Spleen (tissue), 11 donors: ENCODE data around the gene NELFE. TPM values are rescaled to one million over a fixed set of nuclear protein-coding genes. Genes with fewer than 3 reads are reported as not detected.

Experiments
- DNase-seq: peaks from one replicate; pipeline ENCODE4 v3.0.0-alpha.2; 2020
- H3K27ac ChIP-seq, 8 donors: fragments of 200-600 bp; sonication (generic) in 7 of 8; 1 replicate in 4 of 8; 2 replicates in 4 of 8; pipeline versions ENCODE4 v1.5.0 to v1.8.0; 2016 to 2021; ENCODE audit warnings: inconsistent platforms in 4 of 8, mild to moderate bottlenecking in 4 of 8, moderate library complexity in 1 of 8
- H3K27me3 ChIP-seq, 7 donors: fragments of 200-600 bp; sonication (generic) in 6 of 7; replicated peaks in 1 of 7; 1 replicate in 4 of 7; 2 replicates in 3 of 7; pipeline versions ENCODE4 v1.5.0 to v1.8.0; 2016 to 2021; ENCODE audit warnings: inconsistent platforms in 3 of 7, mild to moderate bottlenecking in 1 of 7
- H3K36me3 ChIP-seq, 6 donors: fragments of 200-600 bp; sonication (generic) in 5 of 6; 1 replicate in 4 of 6; 2 replicates in 2 of 6; pipeline versions ENCODE4 v1.5.0 to v1.8.0; 2016 to 2021; ENCODE audit warnings: inconsistent platforms in 2 of 6
- H3K4me1 ChIP-seq, 6 donors: fragments of 200-600 bp; sonication (generic) in 5 of 6; 1 replicate in 3 of 6; 2 replicates in 3 of 6; pipeline versions ENCODE4 v1.5.0 to v1.8.0; 2016 to 2021; ENCODE audit warnings: inconsistent platforms in 3 of 6
- H3K4me3 ChIP-seq, 8 donors: fragments of 200-600 bp; sonication (generic) in 7 of 8; 1 replicate in 4 of 8; 2 replicates in 4 of 8; pipeline versions ENCODE4 v1.5.0 to v1.8.0; 2016 to 2021; ENCODE audit warnings: inconsistent platforms in 4 of 8, mild to moderate bottlenecking in 4 of 8, moderate library complexity in 2 of 8
- H3K9me3 ChIP-seq, 8 donors: fragments of 200-600 bp; sonication (generic) in 7 of 8; 1 replicate in 4 of 8; 2 replicates in 4 of 8; pipeline versions ENCODE4 v1.5.0 to v1.8.0; 2016 to 2021; ENCODE audit warnings: inconsistent platforms in 4 of 8
- CTCF ChIP-seq, 11 experiments: fragments of 200-600 bp in 7 of 11; fragments of 450-650 bp in 4 of 11; sonication (generic) in 4 of 11; IDR thresholded peaks in 8 of 11; conservative IDR thresholded peaks in 3 of 11; 1 replicate in 7 of 11; 2 replicates in 4 of 11; pipeline versions ENCODE4 v1.4.0 to v1.8.0; 2016 to 2021; ENCODE audit warnings: antibody characterized with exemption in 11 of 11, inconsistent platforms in 4 of 11, mild to moderate bottlenecking in 1 of 11
- POLR2A ChIP-seq, 3 donors: fragments of 450-650 bp; IDR thresholded peaks; one replicate each; pipeline ENCODE4 v1.5.1; 2017; ENCODE audit warnings: antibody characterized with exemption in 3 of 3, mild to moderate bottlenecking in 1 of 3
- POLR2AphosphoS5 ChIP-seq, 3 donors: sonication (generic); formaldehyde crosslinking; IDR thresholded peaks; one replicate each; pipeline ENCODE4 v1.5.1; 2017; ENCODE audit warnings: antibody characterized with exemption in 3 of 3
- WGBS, 5 donors: extraction: QIAGEN DNeasy Blood & Tissue Kit in 3 of 5; methylation state at CpG; one replicate each; pipeline versions ENCODE4 v1.1.5 to v1.1.7; 2013 to 2018; 5-methylcytosine and 5-hydroxymethylcytosine counted together
- intact Hi-C: fragments of 100-400 bp; cut with DNase I; formaldehyde crosslinking; loops from one replicate; pipeline ENCODE4 v1.15.0; 2023; ENCODE audit warnings: low total_unique reads
- polyA plus RNA-seq, 3 donors: library from polyadenylated mRNA; stranded (reverse); fragments of 200-250 nt; gene quantifications; one replicate each; pipeline ENCODE4 v1.2.1, GENCODE V29; 2013
- total RNA-seq, 7 donors: library from RNA; depleted of rRNA in 3 of 7; stranded (reverse); fragments of >200 nt in 3 of 7; fragmentation: NEBNext Ultra II Directional in 4 of 7; extraction: Animal tissue kit (Norgen Biotek cat#: 25700) in 4 of 7; gene quantifications; one replicate each; pipeline versions ENCODE4 v1.1.0 to v1.2.1, GENCODE V29; 2016 to 2021
- donor health status: healthy with polysubstance abuse.
- donor health status: DM: no; HTN: no; CAD: no; lungs with moderate emphysema.
- donor health status: DM: no; HTN: no; CAD: no.
- donor health status: Bipolar disorder and iron deficiency.
- donor health status: healthy.
- donor health status: DM: no; HTN: no; CAD: no.
- donor health status: DM: yes; HTN: yes; CAD: no.

The NELFE gene
- total and polyA plus RNA-seq, 10 donors, result 35.0 to 50.7 (median 45.0) TPM

GRCh38 chr6:31965700-31966099, 6.9 kb upstream of the NELFE start:
- Histone ChIP-seq H3K4me1 (peaks cover 0 to 33% (median 12%) of the 10 kb centered on the region in 6 donors), H3K27me3 (no peaks in the 10 kb centered on the region), H3K27ac (no peak overlapping the region), H3K9me3 (no peaks in the 10 kb centered on the region), H3K36me3 (peaks cover 6 to 100% (median 97%) of the 10 kb centered on the region in 6 donors), H3K4me3 (no peak overlapping the region)
- WGBS, 5 donors, result 94 to 98% (median 95%) methylated on average over 11 to 13 of the region's 13 CpGs
- no peak for TF ChIP-seq POLR2A (IDR thresholded peaks at IDR 0.05)
- TF ChIP-seq CTCF (IDR thresholded peaks at IDR 0.05 in 8 of 11, conservative IDR thresholded peaks at IDR 0.05 in 3 of 11), result no peak
- peak in 2 of 3 donors; percentile 15 to 48 for TF ChIP-seq POLR2AphosphoS5 (IDR thresholded peaks at IDR 0.05)
- intact Hi-C loops, result no loop called here
- peak; percentile 56 for DNase-seq

- 90 to 98% (median 96%) methylated on average over 19 of the region's 19 CpGs for WGBS, 5 donors
- no peaks in the 10 kb centered on the region for H3K27me3 ChIP-seq
- H3K4me1 ChIP-seq, result peaks cover 7 to 32% (median 15%) of the 10 kb centered on the region in 6 donors
- no peak for TF ChIP-seq CTCF (IDR thresholded peaks at IDR 0.05 in 8 of 11, conservative IDR thresholded peaks at IDR 0.05 in 3 of 11)
- no peak for TF ChIP-seq POLR2A (IDR thresholded peaks at IDR 0.05)
- peak in 2 of 3 donors; percentile 23 to 40 for TF ChIP-seq POLR2AphosphoS5 (IDR thresholded peaks at IDR 0.05)
- peak; percentile 57 for DNase-seq
- H3K9me3 ChIP-seq, result no peaks in the 10 kb centered on the region
- H3K4me3 ChIP-seq, result no peak overlapping the region
- H3K36me3 ChIP-seq, result peaks cover 6 to 92% (median 86%) of the 10 kb centered on the region in 6 donors
- intact Hi-C loops, result no loop called here
- H3K27ac ChIP-seq, result no peak overlapping the region
These were observed 5.2 kb upstream of the NELFE start for GRCh38 chr6:31963921-31964320.

GRCh38 chr6:31961616-31962015, 2.8 kb upstream of the NELFE start:
- peaks cover 19 to 46% (median 28%) of the 10 kb centered on the region in 6 donors for H3K4me1 ChIP-seq
- no peak for TF ChIP-seq POLR2A (IDR thresholded peaks at IDR 0.05)
- TF ChIP-seq POLR2AphosphoS5 (IDR thresholded peaks at IDR 0.05), result no peak
- TF ChIP-seq CTCF (IDR thresholded peaks at IDR 0.05 in 8 of 11, conservative IDR thresholded peaks at IDR 0.05 in 3 of 11), result no peak
- no peak overlapping the region for H3K4me3 ChIP-seq
- H3K36me3 ChIP-seq, result peaks cover 6 to 77% (median 70%) of the 10 kb centered on the region in 6 donors
- H3K27me3 ChIP-seq, result no peaks in the 10 kb centered on the region
- DNase-seq, result no peak
- H3K27ac ChIP-seq, result no peak overlapping the region
- intact Hi-C loops, result no loop called here
- H3K9me3 ChIP-seq, result no peaks in the 10 kb centered on the region
- WGBS, 5 donors, result 94 to 99% (median 95%) methylated on average over 12 of the region's 12 CpGs

- H3K27me3 ChIP-seq, result no peaks in the 10 kb centered on the region
- TF ChIP-seq POLR2A (IDR thresholded peaks at IDR 0.05), result no peak
- TF ChIP-seq CTCF (IDR thresholded peaks at IDR 0.05 in 8 of 11, conservative IDR thresholded peaks at IDR 0.05 in 3 of 11), result no peak
- TF ChIP-seq POLR2AphosphoS5 (IDR thresholded peaks at IDR 0.05), result no peak
- H3K4me1 ChIP-seq, result peaks cover 19 to 46% (median 28%) of the 10 kb centered on the region in 6 donors
- intact Hi-C loops, result no loop called here
- H3K9me3 ChIP-seq, result no peaks in the 10 kb centered on the region
- peaks cover 4 to 77% (median 70%) of the 10 kb centered on the region in 6 donors for H3K36me3 ChIP-seq
- peak overlapping the region; percentile 84 to 96 (median 90) for H3K27ac ChIP-seq
- H3K4me3 ChIP-seq, result peak overlapping the region; percentile 74 to 98 (median 84)
- WGBS, 5 donors, result 10 to 14% (median 10%) methylated on average over 11 of the region's 11 CpGs
- DNase-seq, result no peak
These were observed 395 bp downstream of the NELFE start for GRCh38 chr6:31958412-31958740.
